HG02623 (cell line): Measurements from ENCODE around the gene EFCAB8.
"Not testable (repeated sequence)": the region's sequence is repeated elsewhere in the genome, so short reads cannot be mapped to it uniquely, and the experiment has no call there.

Experiments
- ATAC-seq: cut with Tn5 transposase; IDR thresholded peaks from one replicate; pipeline ENCODE4 v1.9.1; 2021; ENCODE audit warnings: moderate library complexity; ENCODE audit not compliant: unreplicated experiment

EFCAB8 gene

GRCh38 chr20:32885185-32885584 is 26.5 kb downstream of the EFCAB8 start:
- no peak for ATAC-seq

DNA sequence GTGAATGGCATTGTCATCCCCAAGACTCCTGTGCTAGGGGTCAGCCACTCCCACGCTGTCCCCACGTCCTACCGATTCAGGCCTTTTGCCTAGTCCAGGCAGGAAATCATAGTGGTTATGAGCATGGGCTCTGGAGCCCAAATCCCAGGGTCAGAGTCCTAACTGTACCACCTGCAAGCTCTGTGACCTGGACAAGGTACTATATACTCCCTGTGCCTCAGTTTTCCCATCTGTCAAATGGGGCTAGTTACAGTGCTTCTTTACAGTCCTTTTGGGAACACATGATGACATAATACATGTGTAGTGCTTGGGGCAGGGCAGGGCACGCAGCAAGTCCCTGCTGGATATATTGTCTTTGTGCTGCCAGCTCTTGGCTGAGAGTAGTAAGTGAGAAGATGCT is 27.2 kb downstream of the EFCAB8 start:
- ATAC-seq: no peak

DNA sequence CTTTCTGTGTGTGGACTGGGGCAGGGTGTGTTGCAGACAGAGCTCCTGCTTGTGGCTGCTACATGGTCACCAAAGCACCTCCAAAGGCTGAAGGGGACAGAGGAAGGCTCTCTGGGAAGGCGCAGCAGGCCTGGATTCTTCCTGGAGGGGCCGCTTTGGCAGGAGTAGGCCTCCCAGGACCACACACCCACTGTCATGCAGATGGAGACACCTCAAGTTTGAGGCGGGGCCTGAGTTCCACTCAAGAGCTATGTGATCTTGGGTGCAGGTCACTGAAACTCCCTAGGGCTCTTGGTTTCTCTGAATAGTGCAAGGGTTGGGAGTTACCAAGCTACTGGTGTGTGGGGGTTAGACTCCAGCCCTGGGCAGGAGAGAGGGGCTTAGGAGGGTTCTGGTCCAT is 27.9 kb downstream of the EFCAB8 start:
- no peak for ATAC-seq

GRCh38 chr20:32887492-32887891 is 28.8 kb downstream of the EFCAB8 start:
- no peak for ATAC-seq

DNA sequence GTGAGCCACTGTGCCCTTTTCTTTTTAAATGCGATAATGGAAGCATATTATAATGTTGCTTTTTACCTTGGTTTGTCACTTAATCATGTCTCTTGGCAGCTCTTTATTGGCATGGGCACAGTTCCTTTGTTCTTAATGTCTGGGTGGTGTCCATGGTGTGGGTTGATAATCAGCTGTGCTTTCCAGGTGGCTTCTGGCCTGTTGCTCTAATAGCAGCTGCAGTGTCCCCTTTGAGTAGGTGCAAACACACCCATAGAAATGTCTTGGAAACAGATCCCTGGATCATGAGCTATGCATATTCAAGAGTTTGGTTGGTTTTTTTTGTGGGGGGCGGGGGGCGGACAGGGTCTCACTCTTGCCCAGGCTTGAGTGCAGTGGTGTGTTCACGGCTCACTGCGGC is 29.9 kb downstream of the EFCAB8 start:
- ATAC-seq: no peak

GRCh38 chr20:32889281-32889680 is 30.6 kb downstream of the EFCAB8 start:
- ATAC-seq: no peak

DNA sequence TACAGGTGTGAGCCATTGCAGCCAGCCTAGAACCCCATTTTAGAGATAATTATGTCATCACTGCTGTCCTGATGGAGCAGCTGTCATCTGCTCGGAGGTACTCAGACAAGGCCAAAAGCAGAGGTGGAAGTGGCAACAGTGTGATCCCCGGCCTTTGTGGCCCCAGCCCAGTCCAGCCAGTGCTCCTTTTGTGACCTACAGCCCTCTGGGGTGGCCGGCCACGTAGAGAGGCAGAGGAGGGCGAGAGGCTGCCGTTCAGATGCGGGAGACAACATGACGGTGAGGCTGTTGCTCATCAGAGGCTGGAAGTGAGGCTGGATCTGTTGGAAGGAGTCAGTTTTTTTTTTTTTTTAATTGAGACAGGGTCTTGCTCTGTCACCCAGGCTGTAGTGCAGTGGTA is 32.8 kb downstream of the EFCAB8 start:
- no peak for ATAC-seq

GRCh38 chr20:32891926-32892660 is 33.4 kb downstream of the EFCAB8 start:
- no peak for ATAC-seq

- no peak for ATAC-seq
Observed at GRCh38 chr20:32893263-32894025, 34.7 kb downstream of the EFCAB8 start.

- no peak for ATAC-seq
Observed at GRCh38 chr20:32894026-32894483, 35.3 kb downstream of the EFCAB8 start.

GRCh38 chr20:32894711-32895355 is 36.1 kb downstream of the EFCAB8 start:
- ATAC-seq: no peak

DNA sequence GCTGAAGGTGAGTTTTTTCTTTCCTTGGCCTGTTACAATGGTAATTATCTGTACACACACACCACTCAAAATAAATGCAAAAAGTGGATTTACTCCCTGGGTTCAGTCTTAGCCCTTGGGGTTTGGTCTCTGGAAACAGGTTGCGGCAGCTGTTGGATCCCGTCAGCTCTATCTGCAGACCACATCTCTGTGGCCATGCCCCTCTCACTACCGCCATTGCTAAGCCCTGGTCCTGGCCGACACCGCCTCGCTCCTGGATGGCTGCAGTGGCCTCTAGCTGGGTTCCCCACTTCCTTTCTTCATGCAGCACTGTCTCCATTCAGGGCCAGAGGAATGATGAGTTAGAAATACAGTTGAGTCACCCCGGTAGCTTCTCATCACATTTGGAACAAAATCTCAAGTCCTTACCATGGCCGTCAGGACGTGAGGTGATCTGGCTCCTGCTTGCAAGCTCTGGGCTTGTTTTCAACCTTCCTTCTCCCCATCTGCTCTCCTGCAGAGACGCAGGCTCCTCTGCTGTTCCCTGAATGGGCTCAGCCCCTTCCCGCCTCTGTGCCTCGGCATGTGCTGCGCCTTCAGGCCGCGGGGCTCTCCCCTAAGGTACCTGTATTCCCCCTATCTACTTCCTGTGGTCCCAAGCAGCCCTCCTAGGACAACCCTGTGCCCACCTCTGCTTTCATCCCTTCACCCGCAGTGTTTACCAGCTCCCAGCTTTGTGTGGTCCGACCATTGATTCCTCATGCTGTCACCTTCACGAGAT is 38.0 kb downstream of the EFCAB8 start:
- no peak for ATAC-seq

- no peak for ATAC-seq
Observed at GRCh38 chr20:32898729-32899128, 40.0 kb downstream of the EFCAB8 start.

- ATAC-seq: no peak
Observed at GRCh38 chr20:32902456-32903420, 44.0 kb downstream of the EFCAB8 start.

- no peak for ATAC-seq
Observed at GRCh38 chr20:32903666-32904175, 45.0 kb downstream of the EFCAB8 start.

- not testable (repeated sequence) for ATAC-seq
Observed at GRCh38 chr20:32904678-32905077, 46.0 kb downstream of the EFCAB8 start.

GRCh38 chr20:32906200-32906599 is 47.5 kb downstream of the EFCAB8 start:
- no peak for ATAC-seq

GRCh38 chr20:32906871-32907495 is 48.3 kb downstream of the EFCAB8 start:
- ATAC-seq: no peak

GRCh38 chr20:32907886-32908285 is 49.2 kb downstream of the EFCAB8 start:
- ATAC-seq: no peak
